ENCODE measurements around the gene UBQLNL. TPM values are rescaled to one million over a fixed set of nuclear protein-coding genes. Genes with fewer than 3 reads are reported as not detected.

Gene UBQLNL
- total RNA-seq, 1 donor: 0.36 TPM

- no peak overlapping the region for H3K4me3 ChIP-seq (ENCODE audit: low read depth, low read length)
- DNase-seq (ENCODE audit: low read depth): no peak
- no peak for TF ChIP-seq CTCF (IDR thresholded peaks at IDR 0.05; ENCODE audit: insufficient read depth, low read length)
Measured at GRCh38 chr11:5500393-5500801, 16.1 kb downstream of the UBQLNL start.

DNA sequence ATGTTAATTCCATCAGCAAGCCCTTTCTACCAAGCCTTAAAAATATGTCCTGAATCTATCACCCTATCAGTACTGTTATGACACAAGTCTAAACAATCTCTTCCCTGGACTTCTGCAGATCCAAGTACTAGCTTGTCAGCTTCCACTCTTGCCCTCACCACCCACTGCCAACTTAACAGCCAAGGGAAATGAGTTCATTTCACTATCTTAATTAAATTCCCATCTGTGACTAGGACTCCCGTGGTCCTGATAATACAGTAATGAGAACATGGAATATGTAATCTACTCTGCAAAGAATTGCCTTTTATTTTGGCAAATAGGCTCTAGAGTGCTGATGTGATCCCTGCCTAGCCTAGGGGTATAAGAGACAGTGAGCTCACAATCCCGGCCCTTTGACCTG is 16.8 kb downstream of the UBQLNL start:
- no peak for TF ChIP-seq CTCF (IDR thresholded peaks at IDR 0.05; ENCODE audit: insufficient read depth, low read length)
- H3K4me3 ChIP-seq (ENCODE audit: low read depth, low read length): no peak overlapping the region
- DNase-seq (ENCODE audit: low read depth): no peak

DNA sequence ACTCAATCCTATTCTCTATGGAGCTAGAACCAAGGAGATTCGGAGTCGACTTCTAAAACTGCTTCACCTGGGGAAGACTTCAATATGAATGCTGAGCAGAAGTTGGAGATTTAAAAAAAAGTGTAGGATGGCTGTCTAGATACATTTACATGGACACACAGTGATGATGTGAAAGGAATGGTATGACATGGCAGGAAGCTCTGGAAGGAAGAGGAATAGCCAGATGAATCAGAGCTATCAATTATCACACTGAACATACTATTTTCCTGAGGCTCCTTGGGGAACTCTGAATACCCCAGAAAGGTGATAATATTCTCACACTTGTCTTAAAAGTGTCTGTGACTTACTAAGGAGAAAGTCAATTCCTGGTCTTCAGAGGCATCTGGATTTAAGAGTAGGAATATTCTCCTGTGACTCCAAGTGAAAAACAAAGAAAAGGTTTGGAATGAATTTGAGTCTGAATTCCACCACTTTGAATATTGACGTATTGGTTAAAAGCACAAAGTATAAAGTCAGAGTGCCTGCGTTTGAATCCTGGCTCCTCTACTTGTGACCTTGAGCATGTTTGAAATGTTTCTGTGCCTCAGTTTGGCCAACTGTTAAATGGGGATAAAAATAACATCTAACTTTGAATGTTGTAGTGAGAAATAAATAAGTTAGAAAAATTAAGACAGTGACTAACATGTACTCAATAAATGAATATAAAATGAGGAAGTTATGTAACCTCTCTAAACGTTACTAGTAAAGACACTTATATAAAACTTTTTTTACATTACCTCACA is 26.7 kb downstream of the UBQLNL start:
- H3K4me3 ChIP-seq (ENCODE audit: low read depth, low read length): no peak overlapping the region
- no peak for TF ChIP-seq CTCF (IDR thresholded peaks at IDR 0.05; ENCODE audit: insufficient read depth, low read length)
- DNase-seq (ENCODE audit: low read depth): no peak

GRCh38 chr11:5488798-5489399 is 27.6 kb downstream of the UBQLNL start:
- TF ChIP-seq CTCF (IDR thresholded peaks at IDR 0.05; ENCODE audit: insufficient read depth, low read length): no peak
- H3K4me3 ChIP-seq (ENCODE audit: low read depth, low read length): no peak overlapping the region
- DNase-seq (ENCODE audit: low read depth): no peak

GRCh38 chr11:5488385-5488784 is 28.1 kb downstream of the UBQLNL start, which contains the start of gene OR52D1:
OR52D1 (plus strand) TSS chr11:5488685; CDS start chr11:5488707, 22 bp downstream.
- H3K4me3 ChIP-seq (ENCODE audit: low read depth, low read length): no peak within 1 kb of the TSS
- TF ChIP-seq CTCF (IDR thresholded peaks at IDR 0.05; ENCODE audit: insufficient read depth, low read length): no peak
- no peak for DNase-seq (ENCODE audit: low read depth)

DNA sequence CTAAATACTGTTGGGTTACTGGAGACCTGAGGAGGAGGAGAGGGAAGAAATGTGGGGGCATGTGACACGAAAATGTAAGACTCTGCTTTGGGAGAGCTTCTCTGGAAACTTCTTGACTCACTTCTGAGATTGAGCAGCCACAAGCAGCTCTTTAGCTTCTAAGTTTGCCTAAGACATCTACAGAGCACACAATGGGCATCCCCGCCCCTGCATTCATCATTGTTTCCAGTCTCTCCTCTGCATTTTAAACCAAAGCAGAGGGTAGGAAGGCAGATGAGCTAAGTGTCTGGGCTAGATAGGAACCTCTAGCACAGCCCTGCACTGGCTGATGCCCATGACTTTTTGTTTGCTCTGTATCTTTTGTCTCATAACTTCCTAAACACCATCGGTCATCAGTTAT is 30.1 kb downstream of the UBQLNL start:
- no peak overlapping the region for H3K4me3 ChIP-seq (ENCODE audit: low read depth, low read length)
- DNase-seq (ENCODE audit: low read depth): no peak
- no peak for TF ChIP-seq CTCF (IDR thresholded peaks at IDR 0.05; ENCODE audit: insufficient read depth, low read length)
